HepG2 (cell line): ENCODE data around the gene STEAP1B. TPM values are rescaled to one million over a fixed set of nuclear protein-coding genes. Genes with fewer than 3 reads are reported as not detected.

Experiments used
- ISL2 ChIP-seq: sonication (generic); formaldehyde crosslinking; IDR thresholded peaks from 2 replicates; pipeline ENCODE4 v1.5.0; 2020; ENCODE audit warnings: missing genetic modification reagents
- JDP2 ChIP-seq: sonication (generic); formaldehyde crosslinking; IDR thresholded peaks from 2 replicates; pipeline ENCODE4 v1.8.1; 2022; ENCODE audit warnings: missing genetic modification reagents, borderline replicate concordance
- MEIS2 ChIP-seq: sonication (generic); formaldehyde crosslinking; IDR thresholded peaks from 2 replicates; pipeline ENCODE4 v1.9.0; 2021; ENCODE audit warnings: mild to moderate bottlenecking, missing genetic modification reagents
- PHF21A ChIP-seq: sonication (generic); formaldehyde crosslinking; IDR thresholded peaks from 2 replicates; pipeline ENCODE4 v1.5.0; 2020; ENCODE audit warnings: mild to moderate bottlenecking, missing genetic modification reagents
- RFXANK ChIP-seq: IDR thresholded peaks from 2 replicates; pipeline ENCODE4 v1.6.1; 2016
- SMYD3 ChIP-seq: sonication (generic); formaldehyde crosslinking; IDR thresholded peaks from 2 replicates; pipeline ENCODE4 v1.8.1; 2023; ENCODE audit warnings: mild to moderate bottlenecking, missing genetic modification reagents
- TCF7 ChIP-seq: sonication (generic); IDR thresholded peaks from 2 replicates; pipeline ENCODE4 v1.6.1; 2016; ENCODE audit warnings: antibody characterized with exemption, low read depth
- ZBTB7A ChIP-seq: sonication (generic); formaldehyde crosslinking; IDR thresholded peaks from 2 replicates; pipeline ENCODE4 v1.8.0; 2022; ENCODE audit warnings: mild to moderate bottlenecking, missing genetic modification reagents
- ZFP82 ChIP-seq: sonication (generic); formaldehyde crosslinking; IDR thresholded peaks from 2 replicates; pipeline ENCODE4 v1.5.1; 2020; ENCODE audit warnings: mild to moderate bottlenecking, missing genetic modification reagents, borderline replicate concordance
- ZNF124 ChIP-seq: sonication (generic); formaldehyde crosslinking; IDR thresholded peaks from 2 replicates; pipeline ENCODE4 v1.4.0; 2020; ENCODE audit warnings: missing genetic modification reagents
- ZNF615 ChIP-seq: sonication (generic); formaldehyde crosslinking; IDR thresholded peaks from 2 replicates; pipeline ENCODE4 v1.5.0; 2020; ENCODE audit warnings: mild to moderate bottlenecking, missing genetic modification reagents, borderline replicate concordance
- ZNF747 ChIP-seq: sonication (generic); formaldehyde crosslinking; IDR thresholded peaks from 2 replicates; pipeline ENCODE4 v1.8.1; 2023; ENCODE audit warnings: missing genetic modification reagents, mild to moderate bottlenecking, borderline replicate concordance
- ZNF790 ChIP-seq: sonication (generic); formaldehyde crosslinking; IDR thresholded peaks from 2 replicates; pipeline ENCODE4 v1.8.0; 2022; ENCODE audit warnings: missing genetic modification reagents, mild to moderate bottlenecking, borderline replicate concordance
- ZSCAN21 ChIP-seq: sonication (generic); formaldehyde crosslinking; IDR thresholded peaks from 2 replicates; pipeline ENCODE4 v1.8.0; 2022; ENCODE audit warnings: mild to moderate bottlenecking, missing genetic modification reagents, moderate library complexity, borderline replicate concordance
- polyA plus RNA-seq, 8 experiments: library from polyadenylated mRNA; depleted of rRNA in 3 of 8; stranded (reverse) in 7 of 8; unstranded in 1 of 8; fragments of >200 nt; fragmentation: Illumina TruSeq in 4 of 8; extraction: Trizol in 4 of 8; gene quantifications; 2 replicates each; pipeline versions ENCODE4 v1.2.1 to v1.2.3, GENCODE V29; 2011 to 2016; ENCODE audit warnings: low read depth in 4 of 8, missing spikeins in 1 of 8, mixed read lengths in 1 of 8; ENCODE audit not compliant: insufficient read depth in 1 of 8
- total RNA-seq, 5 experiments: library from RNA; depleted of rRNA; stranded (reverse); fragments of >200 nt; fragmentation: Illumina TruSeq; extraction: Trizol; gene quantifications; 2 replicates each; pipeline ENCODE4 v1.2.3, GENCODE V29; 2016; ENCODE audit warnings: low read depth in 1 of 5
- TF ChIP-seq, protein P1 (sequence below): sonication (generic); formaldehyde crosslinking; IDR thresholded peaks from 2 replicates; pipeline ENCODE4 v1.4.0; 2020; ENCODE audit warnings: mild to moderate bottlenecking, low read depth, missing genetic modification reagents
- TF ChIP-seq, protein P2 (sequence below): sonication (generic); formaldehyde crosslinking; IDR thresholded peaks from 2 replicates; pipeline ENCODE4 v1.5.1; 2020; ENCODE audit warnings: missing genetic modification reagents, mild to moderate bottlenecking, borderline replicate concordance
- TF ChIP-seq, protein P3 (sequence below): IDR thresholded peaks from 2 replicates; pipeline ENCODE4 v1.6.1; 2016; ENCODE audit warnings: low read depth
- TF ChIP-seq, protein P4 (sequence below): IDR thresholded peaks from 2 replicates; pipeline ENCODE4 v1.6.1; 2016; ENCODE audit warnings: missing genetic modification reagents, missing compliant biosample characterization
- TF ChIP-seq, protein P5 (sequence below): sonication (generic); formaldehyde crosslinking; IDR thresholded peaks from 2 replicates; pipeline ENCODE4 v1.4.0; 2020; ENCODE audit warnings: mild to moderate bottlenecking, missing genetic modification reagents
- TF ChIP-seq, protein P6 (sequence below): sonication (generic); formaldehyde crosslinking; IDR thresholded peaks from 2 replicates; pipeline ENCODE4 v1.5.0; 2020; ENCODE audit warnings: missing genetic modification reagents, mild to moderate bottlenecking, borderline replicate concordance

STEAP1B gene
- total and polyA plus RNA-seq, 2 of the 13 experiments (the other 11 are each of a cell fraction or from before 2014, with no cell fraction given), result not detected

DNA sequence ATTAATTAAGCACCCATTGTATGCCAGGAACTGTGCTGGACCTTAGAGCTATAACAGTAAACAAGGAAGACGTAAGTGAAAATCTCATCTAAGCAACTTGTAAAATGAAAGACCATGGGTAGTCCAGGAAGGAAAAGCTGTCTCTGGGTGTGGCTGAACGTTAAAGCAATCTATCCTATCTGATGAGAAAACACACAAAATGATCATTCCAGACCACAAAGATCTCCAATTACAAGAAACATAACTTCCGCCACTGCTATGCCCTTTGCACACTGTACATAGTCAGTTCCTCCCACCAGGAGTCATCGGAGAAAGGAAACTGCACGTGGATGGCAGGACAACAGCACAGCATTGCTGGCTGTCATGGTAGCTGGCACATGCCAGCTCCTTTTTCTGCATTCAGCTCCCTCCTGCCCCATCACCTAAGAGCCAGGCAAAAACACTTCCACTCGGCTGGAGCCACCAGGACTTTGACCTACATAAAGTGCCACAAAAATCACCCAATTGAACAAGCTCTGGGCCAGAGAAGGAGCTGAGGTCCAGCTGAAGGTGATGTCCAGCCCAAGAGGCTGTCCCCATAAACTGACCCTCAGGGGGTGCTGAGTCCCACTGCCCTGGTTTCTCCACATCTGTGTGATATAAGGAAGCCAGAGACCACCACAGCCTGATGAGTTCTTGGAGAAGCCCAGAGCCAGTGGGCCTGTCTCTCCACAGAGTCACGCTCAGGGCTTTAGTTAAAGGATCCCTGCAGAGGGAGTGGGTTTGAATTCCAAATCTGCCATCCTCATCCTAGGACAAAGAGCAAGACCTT is 56.4 kb downstream of the STEAP1B start (continued):
- no peak for TF ChIP-seq ZNF790
- TF ChIP-seq ZNF747 (CRISPR knock-in tag), result peak; percentile 66; the same call in 1 of the 2 replicates
- TF ChIP-seq PHF21A, result peak; percentile 34; the same call in 1 of the 2 replicates
- no peak for TF ChIP-seq ZNF615
- TF ChIP-seq JDP2 (CRISPR knock-in tag), result no peak; the same call in 1 of the 2 replicates
- TF ChIP-seq ZFP82 (CRISPR knock-in tag), result no peak
- peak; percentile 91 for TF ChIP-seq ISL2 (CRISPR knock-in tag)
- TF ChIP-seq, protein P1, sequence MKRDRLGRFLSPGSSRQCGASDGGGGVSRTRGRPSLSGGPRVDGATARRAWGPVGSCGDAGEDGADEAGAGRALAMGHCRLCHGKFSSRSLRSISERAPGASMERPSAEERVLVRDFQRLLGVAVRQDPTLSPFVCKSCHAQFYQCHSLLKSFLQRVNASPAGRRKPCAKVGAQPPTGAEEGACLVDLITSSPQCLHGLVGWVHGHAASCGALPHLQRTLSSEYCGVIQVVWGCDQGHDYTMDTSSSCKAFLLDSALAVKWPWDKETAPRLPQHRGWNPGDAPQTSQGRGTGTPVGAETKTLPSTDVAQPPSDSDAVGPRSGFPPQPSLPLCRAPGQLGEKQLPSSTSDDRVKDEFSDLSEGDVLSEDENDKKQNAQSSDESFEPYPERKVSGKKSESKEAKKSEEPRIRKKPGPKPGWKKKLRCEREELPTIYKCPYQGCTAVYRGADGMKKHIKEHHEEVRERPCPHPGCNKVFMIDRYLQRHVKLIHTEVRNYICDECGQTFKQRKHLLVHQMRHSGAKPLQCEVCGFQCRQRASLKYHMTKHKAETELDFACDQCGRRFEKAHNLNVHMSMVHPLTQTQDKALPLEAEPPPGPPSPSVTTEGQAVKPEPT (CRISPR knock-in tag), result no peak
- TF ChIP-seq ZNF124 (CRISPR knock-in tag), result 0 out of 2 replicates have a peak, but pooled peaks have one; percentile 65
- TF ChIP-seq ZSCAN21 (CRISPR knock-in tag), result peak; percentile 46; the same call in 1 of the 2 replicates
- 0 out of 2 replicates have a peak, but pooled peaks have one; percentile 36 for TF ChIP-seq SMYD3
- no peak for TF ChIP-seq ZBTB7A
- TF ChIP-seq, protein P2, sequence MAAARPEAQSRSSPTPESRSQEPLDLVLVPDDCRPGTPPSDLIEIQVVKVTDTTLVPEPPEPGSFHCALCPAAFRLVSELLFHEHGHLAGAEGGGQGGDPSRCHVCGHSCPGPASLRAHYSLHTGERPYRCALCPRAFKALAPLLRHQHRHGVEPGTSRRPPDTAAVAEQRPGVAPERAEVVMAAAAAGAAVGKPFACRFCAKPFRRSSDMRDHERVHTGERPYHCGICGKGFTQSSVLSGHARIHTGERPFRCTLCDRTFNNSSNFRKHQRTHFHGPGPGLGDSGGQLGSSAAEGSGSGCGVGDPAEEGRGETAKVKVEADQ, result no peak
- TF ChIP-seq, protein P3, sequence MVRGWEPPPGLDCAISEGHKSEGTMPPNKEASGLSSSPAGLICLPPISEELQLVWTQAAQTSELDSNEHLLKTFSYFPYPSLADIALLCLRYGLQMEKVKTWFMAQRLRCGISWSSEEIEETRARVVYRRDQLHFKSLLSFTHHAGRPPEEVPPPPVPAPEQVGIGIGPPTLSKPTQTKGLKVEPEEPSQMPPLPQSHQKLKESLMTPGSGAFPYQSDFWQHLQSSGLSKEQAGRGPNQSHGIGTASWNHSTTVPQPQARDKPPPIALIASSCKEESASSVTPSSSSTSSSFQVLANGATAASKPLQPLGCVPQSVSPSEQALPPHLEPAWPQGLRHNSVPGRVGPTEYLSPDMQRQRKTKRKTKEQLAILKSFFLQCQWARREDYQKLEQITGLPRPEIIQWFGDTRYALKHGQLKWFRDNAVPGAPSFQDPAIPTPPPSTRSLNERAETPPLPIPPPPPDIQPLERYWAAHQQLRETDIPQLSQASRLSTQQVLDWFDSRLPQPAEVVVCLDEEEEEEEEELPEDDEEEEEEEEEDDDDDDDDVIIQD (CRISPR knock-in tag), result peak; percentile 90; the same call in 1 of the 2 replicates
- TF ChIP-seq RFXANK (CRISPR knock-in tag), result no peak; the same call in 1 of the 2 replicates
- TF ChIP-seq, protein P4, sequence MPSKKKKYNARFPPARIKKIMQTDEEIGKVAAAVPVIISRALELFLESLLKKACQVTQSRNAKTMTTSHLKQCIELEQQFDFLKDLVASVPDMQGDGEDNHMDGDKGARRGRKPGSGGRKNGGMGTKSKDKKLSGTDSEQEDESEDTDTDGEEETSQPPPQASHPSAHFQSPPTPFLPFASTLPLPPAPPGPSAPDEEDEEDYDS, result peak; percentile 72
- TF ChIP-seq TCF7, result peak; percentile 52; the same call in 1 of the 2 replicates
- TF ChIP-seq, protein P5, sequence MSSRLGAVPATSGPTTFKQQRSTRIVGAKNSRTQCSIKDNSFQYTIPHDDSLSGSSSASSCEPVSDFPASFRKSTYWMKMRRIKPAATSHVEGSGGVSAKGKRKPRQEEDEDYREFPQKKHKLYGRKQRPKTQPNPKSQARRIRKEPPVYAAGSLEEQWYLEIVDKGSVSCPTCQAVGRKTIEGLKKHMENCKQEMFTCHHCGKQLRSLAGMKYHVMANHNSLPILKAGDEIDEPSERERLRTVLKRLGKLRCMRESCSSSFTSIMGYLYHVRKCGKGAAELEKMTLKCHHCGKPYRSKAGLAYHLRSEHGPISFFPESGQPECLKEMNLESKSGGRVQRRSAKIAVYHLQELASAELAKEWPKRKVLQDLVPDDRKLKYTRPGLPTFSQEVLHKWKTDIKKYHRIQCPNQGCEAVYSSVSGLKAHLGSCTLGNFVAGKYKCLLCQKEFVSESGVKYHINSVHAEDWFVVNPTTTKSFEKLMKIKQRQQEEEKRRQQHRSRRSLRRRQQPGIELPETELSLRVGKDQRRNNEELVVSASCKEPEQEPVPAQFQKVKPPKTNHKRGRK, result no peak
- peak; percentile 90 for TF ChIP-seq MEIS2
- TF ChIP-seq, protein P6, sequence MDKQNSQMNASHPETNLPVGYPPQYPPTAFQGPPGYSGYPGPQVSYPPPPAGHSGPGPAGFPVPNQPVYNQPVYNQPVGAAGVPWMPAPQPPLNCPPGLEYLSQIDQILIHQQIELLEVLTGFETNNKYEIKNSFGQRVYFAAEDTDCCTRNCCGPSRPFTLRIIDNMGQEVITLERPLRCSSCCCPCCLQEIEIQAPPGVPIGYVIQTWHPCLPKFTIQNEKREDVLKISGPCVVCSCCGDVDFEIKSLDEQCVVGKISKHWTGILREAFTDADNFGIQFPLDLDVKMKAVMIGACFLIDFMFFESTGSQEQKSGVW (CRISPR knock-in tag), result no peak
